Measurements from ENCODE around the gene UACA.

DNA sequence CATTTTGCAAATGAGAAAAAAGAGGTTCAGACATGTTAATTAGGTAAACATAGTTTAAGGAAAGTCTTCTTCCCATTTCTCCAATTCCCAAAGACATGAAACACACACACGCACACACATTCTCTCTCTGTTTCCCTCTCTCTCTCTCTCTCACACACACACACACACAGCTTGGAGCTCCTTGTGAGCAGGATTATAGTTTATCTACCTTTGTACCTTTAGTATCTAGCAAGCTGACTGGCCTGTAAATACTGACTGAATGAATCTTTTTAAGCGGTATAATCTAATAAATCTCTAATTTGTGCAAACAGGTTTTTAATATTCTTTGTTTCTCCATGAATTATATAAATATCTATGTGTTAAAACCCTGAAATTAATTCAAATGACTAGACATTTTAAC, 73.3 kb downstream of the UACA start:
- TF ChIP-seq, protein P1, sequence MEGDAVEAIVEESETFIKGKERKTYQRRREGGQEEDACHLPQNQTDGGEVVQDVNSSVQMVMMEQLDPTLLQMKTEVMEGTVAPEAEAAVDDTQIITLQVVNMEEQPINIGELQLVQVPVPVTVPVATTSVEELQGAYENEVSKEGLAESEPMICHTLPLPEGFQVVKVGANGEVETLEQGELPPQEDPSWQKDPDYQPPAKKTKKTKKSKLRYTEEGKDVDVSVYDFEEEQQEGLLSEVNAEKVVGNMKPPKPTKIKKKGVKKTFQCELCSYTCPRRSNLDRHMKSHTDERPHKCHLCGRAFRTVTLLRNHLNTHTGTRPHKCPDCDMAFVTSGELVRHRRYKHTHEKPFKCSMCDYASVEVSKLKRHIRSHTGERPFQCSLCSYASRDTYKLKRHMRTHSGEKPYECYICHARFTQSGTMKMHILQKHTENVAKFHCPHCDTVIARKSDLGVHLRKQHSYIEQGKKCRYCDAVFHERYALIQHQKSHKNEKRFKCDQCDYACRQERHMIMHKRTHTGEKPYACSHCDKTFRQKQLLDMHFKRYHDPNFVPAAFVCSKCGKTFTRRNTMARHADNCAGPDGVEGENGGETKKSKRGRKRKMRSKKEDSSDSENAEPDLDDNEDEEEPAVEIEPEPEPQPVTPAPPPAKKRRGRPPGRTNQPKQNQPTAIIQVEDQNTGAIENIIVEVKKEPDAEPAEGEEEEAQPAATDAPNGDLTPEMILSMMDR (optimal IDR thresholded peaks at IDR 0.05 in 1 of 3, IDR thresholded peaks at IDR 0.05 in 1 of 3, conservative IDR thresholded peaks at IDR 0.05 in 1 of 3; ENCODE audit: extremely low read depth in 1 of 3, insufficient read depth in 2 of 3, low read length in 3 of 3) = no peak
- TF ChIP-seq EZH2 (IDR thresholded peaks at IDR 0.05; ENCODE audit: low read length) = no peak
